Measurements from ENCODE around the gene ANKRD28. TPM values are rescaled to one million over a fixed set of nuclear protein-coding genes. Genes with fewer than 3 reads are reported as not detected.
A peak's percentile ranks its signal among the peaks of the same experiment; 100 is the strongest.
"Not testable (repeated sequence)": the region's sequence is repeated elsewhere in the genome, so short reads cannot be mapped to it uniquely, and the experiment has no call there.

The ANKRD28 gene
- total RNA-seq, 1 donor from 2014 or later: 62.4 TPM

GRCh38 chr3:15635121-15635661 lies 162.6 kb downstream of the ANKRD28 start:
- DNase-seq (ENCODE audit: low spot score): no peak

- DNase-seq (ENCODE audit: low spot score): no peak
These were observed 163.1 kb downstream of the ANKRD28 start for GRCh38 chr3:15634671-15635070.

- DNase-seq (ENCODE audit: low spot score): no peak
These were observed 163.8 kb downstream of the ANKRD28 start for GRCh38 chr3:15633766-15634598.

DNA sequence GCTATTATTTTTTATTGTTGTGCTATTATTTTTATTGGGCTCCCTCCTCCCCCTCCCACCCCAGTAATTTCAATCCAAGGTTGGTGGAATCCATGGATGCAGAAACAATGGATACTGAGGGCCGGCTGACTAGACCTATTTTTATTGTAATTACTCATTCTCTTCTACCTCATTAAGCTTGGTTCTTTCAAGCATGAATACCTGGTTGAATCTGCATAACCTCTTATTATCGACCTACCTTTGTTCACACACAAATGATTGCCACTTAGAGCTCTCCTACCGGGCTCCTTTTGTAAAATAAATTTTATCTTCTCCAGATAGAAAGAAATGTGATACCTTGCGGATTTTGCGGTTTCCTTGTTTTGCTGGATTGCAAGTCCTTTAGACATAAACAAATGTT lies 164.6 kb downstream of the ANKRD28 start:
- DNase-seq (ENCODE audit: low spot score): no peak

DNA sequence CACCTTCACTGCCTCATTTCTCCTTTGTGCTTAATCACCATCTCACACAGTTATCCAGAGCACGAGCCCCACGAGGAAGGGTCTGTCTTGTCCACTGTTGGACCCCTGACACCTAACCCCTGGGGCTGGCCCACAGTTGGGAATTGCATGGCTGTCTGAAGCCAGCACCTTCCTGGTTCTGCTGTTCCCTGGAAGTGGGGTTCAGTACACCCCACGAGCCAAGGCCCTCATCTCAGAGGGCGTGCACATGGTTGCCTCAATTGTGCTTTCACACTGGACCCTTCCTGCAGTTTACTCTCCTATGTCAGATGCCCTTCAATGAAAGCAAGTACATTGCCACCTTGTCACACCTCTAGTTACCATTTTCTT lies 165.6 kb downstream of the ANKRD28 start:
- no peak for DNase-seq (ENCODE audit: low spot score)

- no peak for DNase-seq (ENCODE audit: low spot score)
These were observed 166.2 kb downstream of the ANKRD28 start for GRCh38 chr3:15631426-15632211.

- no peak for DNase-seq (ENCODE audit: low spot score)
These were observed 167.0 kb downstream of the ANKRD28 start for GRCh38 chr3:15630646-15631350.

GRCh38 chr3:15629860-15630597 lies 167.8 kb downstream of the ANKRD28 start:
- DNase-seq (ENCODE audit: low spot score): peak; percentile 76

GRCh38 chr3:15628967-15629366 lies 168.8 kb downstream of the ANKRD28 start:
- no peak for DNase-seq (ENCODE audit: low spot score)

DNA sequence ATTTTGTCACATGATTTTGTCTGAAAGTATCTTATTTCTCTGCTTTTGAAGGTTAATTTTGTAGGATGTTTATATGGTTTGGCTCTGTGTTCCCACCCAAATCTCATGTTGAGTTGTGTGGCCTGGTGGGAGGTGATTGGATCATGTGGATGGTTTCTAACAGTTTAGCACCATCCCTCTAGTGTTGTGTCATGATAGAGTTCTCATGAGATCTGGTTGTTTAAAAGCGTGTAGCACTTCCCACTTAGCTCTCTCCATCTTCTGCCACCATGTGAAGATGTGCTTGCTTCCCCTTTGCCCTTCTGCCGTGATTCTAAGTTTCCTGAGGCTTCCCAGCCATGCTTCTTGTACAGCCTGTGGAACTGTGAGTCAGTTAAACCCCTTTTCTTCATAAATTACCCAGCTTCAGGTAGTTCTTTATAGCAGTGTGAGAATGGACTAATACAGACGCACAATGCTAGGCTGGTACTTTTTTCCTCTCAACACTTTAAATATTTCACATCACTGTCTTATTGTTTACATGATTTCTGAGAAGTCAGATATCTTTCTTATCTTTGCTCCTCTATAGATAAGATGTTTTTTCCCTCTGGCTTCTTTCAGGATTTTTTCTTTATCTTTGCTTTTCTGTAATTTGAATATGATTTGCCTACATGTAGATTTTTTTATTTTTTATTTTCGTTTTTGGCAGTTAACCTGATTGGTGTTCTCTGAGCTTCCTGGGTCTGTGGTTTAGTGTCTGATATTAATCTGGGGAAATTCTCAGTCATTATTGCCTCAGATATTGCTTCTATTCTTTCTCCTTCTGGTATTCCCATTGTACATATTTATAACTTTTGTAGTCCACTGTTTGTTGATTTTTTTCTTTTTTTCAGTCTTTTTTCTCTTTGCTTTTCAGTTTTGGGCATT lies 174.0 kb downstream of the ANKRD28 start:
- DNase-seq (ENCODE audit: low spot score): no peak

DNA sequence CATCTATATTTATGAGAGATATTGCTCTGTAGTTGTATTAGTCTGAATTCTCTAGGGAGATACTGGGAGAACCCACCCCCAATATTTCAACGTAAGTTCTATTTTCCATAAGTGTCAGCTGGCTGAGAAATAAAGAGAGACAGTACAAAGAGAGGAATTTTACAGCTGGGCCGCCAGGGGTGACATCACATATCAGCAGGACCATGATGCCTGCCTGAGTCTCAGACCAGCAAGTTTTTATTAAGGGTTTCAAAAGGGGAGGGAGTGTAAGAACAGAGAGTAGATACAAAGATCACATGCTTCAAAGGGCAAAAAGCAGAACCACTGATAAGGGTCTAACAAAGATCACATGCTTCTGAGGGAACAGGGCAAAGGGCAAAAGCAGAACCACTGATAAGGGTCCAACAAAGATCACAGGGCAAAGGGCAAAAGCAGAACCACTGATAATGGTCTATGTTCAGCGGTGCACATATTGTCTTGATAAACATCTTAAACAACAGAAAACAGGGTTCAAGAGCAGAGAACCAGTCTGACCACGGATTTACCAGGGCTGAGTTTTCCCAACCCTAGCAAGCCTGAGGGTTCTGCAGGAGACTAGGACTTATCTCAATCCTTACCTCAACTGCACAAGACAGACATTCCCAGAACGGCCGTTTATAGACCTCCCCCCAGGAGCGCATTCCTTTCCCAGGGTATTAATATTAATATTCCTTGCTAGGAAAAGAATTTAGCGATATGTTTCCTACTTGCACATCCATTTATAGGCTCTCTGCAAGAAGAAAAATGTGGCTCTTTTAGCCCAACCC lies 177.9 kb downstream of the ANKRD28 start:
- not testable (repeated sequence) for DNase-seq (ENCODE audit: low spot score)

Other genes with a start within 250 kb of the ANKRD28 start
- gene HACL1, start 196.4 kb downstream of the ANKRD28 start, total RNA-seq: 35.0 TPM
- 20.8 TPM for gene BTD, start 196.2 kb downstream of the ANKRD28 start, total RNA-seq

All from ureter (tissue), 1 donor.